ENCODE data around the gene NDOR1.

DNA sequence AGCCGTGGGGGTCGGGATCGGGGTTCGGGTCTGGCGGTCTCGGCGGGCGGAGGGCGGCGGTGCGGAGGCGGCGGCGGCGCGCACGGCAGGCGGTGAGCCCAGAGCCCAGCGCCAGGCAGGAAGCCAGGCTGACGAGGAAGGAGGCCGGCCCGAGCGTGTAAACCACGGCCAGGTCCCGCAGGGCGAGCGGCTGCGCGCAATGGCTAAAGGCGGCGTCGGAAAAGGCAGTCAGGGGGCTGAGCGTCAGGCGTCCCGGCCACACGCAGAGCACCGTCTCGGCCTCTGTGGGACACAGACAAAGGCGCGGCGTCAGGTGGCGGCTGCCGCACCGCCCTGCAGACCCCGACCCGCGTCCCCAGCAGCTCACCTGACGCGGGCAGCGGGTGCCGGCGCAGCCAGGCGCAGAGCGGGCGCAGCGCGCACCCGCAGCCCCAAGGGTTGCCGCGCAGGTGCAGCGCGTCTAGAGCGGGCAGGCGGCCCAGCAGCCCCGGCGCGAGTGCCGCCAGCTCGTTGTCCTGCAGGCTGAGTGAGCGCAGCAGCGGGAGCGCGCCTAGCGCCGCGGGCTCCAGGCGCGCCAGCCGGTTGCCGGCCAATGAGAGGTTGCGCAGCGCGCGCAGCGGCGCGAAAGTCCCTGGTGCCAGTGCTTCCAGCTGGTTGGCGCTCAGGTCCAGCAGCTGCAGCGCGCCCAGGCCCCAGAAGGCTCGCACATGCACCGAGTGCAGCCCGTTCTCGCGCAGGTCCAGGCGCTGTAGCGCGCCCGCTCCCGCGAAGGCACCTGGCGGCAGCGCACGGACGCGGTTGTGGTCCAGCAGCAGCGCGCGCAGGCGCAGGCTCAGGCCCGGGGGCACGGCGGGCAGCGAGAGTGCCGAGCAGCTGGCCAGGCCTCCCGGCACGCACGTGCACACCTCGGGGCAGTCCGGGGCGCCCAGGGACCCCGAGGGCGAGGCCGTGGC, 36.3 kb upstream of the NDOR1 start:
- TF ChIP-seq, protein P1, sequence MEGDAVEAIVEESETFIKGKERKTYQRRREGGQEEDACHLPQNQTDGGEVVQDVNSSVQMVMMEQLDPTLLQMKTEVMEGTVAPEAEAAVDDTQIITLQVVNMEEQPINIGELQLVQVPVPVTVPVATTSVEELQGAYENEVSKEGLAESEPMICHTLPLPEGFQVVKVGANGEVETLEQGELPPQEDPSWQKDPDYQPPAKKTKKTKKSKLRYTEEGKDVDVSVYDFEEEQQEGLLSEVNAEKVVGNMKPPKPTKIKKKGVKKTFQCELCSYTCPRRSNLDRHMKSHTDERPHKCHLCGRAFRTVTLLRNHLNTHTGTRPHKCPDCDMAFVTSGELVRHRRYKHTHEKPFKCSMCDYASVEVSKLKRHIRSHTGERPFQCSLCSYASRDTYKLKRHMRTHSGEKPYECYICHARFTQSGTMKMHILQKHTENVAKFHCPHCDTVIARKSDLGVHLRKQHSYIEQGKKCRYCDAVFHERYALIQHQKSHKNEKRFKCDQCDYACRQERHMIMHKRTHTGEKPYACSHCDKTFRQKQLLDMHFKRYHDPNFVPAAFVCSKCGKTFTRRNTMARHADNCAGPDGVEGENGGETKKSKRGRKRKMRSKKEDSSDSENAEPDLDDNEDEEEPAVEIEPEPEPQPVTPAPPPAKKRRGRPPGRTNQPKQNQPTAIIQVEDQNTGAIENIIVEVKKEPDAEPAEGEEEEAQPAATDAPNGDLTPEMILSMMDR (IDR thresholded peaks at IDR 0.05) = peak in 4 of 7 experiments; percentile 20 to 45 (median 35)
- TF ChIP-seq POLR2A (IDR thresholded peaks at IDR 0.05) = peak in 2 of 3 donors; percentile 9 to 15
